GM21737 (cell line): ENCODE measurements around the gene CD6.
"Not testable (repeated sequence)": the region's sequence is repeated elsewhere in the genome, so short reads cannot be mapped to it uniquely, and the experiment has no call there.

Experiments used
- ATAC-seq: cut with Tn5 transposase; IDR thresholded peaks from one replicate; pipeline ENCODE4 v1.9.1; 2021; ENCODE audit warnings: mild to moderate bottlenecking, moderate library complexity; ENCODE audit not compliant: unreplicated experiment

Gene CD6

DNA sequence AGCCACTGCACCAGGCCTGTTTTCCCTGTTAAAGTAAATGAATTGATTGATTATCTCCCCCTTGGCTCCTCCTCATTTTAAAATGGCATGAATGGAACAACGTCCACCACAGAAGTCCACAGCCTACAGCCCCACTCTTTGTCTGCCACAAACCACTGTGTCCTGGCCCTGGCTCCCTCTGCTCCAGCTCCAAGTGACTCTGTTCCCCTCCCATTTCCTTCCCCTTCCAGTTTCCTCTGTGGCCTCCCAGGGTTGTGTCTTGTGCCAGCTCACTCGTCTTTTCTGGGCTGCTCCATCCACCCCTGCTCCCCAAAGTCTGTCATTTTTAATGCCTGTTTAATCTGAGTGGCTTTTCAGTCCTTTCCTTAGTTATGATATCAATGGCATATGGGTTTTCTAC, 78.4 kb downstream of the CD6 start:
- no peak for ATAC-seq

DNA sequence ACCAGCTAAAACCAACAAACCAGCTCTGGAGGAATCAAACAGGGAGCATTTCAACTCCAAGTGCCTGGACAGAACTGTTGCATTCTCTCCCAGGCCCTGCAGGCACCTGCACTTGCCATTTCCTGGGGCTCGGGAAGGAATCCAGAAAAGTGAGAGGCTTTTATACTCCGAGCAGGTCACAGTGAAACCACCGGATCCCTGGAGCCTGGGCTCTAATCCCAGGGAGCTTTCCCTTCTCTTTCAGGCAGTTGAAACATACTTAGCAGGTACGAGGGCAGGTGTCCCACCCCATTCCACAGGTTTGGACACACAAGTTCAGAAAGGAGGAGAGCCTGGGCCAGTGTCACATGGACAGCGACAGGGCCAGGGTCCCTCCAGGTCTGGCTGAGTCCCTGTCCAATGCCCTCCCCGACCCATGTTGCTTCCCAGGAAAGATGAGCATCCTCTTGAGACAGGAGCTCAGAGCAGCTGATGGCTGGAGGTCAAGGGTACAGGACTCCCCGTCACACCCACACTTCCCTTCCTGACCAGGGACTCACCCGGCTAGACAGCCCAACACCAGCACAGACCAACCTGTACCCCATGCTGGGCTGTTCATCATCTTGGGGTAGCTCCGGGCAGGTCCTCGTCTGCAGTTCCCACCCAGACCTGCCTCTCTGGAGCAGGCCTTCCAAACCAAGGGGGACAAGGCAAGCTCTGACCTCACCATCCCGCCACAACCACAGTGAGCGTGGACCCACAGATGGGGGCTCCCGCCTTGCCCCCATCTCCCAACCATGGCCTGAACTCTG, 80.9 kb downstream of the CD6 start:
- no peak for ATAC-seq

DNA sequence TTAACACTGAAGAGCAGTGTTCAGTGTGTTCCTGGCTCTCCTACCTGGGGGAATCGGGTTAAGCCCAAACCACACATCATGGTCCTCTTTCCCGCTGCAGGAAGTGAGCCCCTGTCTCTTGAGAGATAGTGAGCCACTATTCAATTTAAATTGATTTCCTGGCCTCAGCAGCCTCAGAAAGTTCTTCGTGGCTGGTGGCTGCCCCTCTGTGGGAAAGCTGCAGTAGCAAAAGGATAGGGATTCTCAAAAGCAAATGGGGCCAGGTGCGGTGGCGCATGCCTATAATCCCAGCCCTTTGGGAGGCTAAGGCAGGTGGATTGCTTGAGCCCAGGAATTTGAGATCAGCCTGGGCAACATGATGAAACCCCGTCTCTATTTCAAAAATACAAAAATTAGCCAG, 81.7 kb downstream of the CD6 start:
- ATAC-seq, result no peak

GRCh38 chr11:61054513-61054912, 83.0 kb downstream of the CD6 start:
- ATAC-seq, result no peak

- no peak for ATAC-seq
These were observed 83.6 kb downstream of the CD6 start for GRCh38 chr11:61054927-61055562.

GRCh38 chr11:61055776-61056175, 84.3 kb downstream of the CD6 start:
- no peak for ATAC-seq

DNA sequence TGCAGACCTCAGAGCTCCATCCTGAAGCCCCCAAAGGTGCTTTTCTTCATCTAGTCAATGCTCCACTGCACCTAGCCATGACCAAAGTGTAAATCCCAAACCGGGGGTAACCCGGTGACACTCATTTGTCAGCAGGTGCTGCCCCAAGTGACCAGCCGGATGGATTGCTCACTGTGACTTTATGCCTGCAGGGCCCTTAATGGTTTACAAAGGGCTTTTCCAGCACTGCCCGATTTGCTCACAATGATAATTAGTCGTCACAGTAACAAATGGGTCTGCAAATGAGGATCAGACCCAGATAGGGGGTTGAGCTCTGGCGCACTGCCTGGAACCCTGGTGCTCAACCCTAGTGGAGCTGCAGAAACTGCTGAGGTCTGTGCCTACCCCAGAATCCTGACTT, 85.1 kb downstream of the CD6 start:
- ATAC-seq, result no peak

DNA sequence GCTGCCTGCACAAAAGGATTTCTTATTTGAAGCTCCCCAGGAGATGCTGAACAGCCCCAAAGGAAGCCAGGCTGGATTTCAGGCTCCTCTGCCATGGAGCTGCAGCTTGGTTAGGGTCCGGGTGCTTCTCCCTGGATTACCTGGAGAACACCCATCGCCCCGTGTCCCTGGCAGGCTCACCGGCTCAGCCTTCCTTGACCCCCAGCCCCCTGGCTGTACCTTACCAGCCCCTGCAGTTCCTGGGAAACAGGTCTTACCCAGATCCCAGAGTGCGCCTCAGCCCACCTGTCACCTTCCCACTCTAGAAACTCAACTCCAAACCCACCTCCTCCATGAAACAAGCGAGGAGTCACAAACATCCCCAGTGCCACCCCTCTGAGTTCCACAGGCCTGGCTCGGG, 85.5 kb downstream of the CD6 start:
- no peak for ATAC-seq

GRCh38 chr11:61057615-61058014, 86.1 kb downstream of the CD6 start:
- ATAC-seq, result no peak

DNA sequence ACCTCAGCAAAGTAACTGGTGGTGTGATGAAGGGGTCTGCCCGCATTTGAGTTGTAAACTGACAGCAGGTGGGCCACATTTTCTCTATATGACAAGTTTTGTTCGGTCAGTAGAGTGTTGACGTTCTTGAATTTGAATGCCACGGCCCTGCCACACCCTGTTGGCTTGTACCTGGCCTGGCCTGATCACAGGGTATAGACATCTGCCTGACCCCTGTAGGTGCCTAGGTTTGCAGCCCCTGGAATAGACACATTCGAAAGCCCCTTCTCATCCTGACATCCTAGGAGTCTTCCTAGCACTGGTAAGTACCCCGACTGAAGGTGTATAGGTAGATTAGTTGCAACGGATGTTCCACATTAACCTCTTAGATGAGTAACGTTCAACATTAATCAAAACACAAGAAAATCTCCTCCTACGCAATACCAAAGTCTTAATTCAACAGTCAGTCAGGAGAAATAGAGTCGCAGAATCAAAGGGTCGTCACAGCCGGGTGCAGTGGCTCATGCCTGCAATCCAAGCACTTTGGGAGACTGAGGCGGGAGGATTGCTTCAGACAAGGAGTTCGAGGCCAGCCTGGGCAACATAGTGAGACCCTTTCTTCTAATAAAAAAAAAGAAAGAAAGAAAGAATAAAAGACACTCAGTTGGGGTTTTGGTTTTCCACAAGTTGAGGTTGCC, 87.2 kb downstream of the CD6 start:
- no peak for ATAC-seq

- no peak for ATAC-seq
These were observed 87.8 kb downstream of the CD6 start for GRCh38 chr11:61059260-61059752.

- peak; percentile 73 for ATAC-seq
These were observed 89.8 kb downstream of the CD6 start for GRCh38 chr11:61061081-61061826.

- no peak for ATAC-seq
These were observed 90.9 kb downstream of the CD6 start for GRCh38 chr11:61062181-61062930.

DNA sequence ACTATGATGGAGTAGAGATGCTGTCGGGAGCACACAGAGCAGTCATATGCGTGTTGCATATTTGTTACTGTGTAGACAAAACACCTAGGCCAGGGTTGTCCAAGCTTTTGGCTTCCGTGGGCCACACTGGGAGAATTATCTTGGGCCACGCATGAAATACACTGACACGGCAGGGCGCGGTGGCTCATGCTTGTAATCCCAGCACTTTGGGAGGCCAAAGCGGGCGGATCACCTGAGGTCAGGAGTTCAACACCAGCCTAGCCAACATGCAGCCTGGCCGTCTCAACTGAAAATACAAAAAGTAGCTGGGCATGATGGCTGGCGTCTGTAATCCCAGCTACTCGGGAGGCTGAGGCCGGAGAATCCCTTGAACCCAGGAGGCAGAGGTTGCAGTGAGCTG, 93.8 kb downstream of the CD6 start:
- not testable (repeated sequence) for ATAC-seq

- no peak for ATAC-seq
These were observed 94.6 kb downstream of the CD6 start for GRCh38 chr11:61065955-61066638.

DNA sequence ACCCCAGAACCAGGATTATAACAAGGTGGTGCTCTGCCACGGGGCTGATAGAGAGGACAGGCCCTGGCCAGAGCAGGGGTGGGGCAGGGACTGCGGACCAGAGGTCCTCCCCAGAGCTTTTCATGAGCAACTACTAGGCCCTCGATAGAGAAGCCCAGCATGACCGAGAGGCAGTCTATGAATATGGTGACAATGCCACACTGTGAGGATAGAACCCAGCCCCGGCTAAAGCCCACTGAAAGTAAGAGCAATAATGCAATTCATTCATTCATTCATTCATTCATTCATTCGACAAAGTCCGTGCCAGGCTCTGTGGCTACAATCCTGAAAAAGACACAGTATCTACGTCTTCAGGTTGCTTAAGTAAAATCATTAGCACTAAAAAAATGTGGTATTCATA, 95.2 kb downstream of the CD6 start:
- ATAC-seq, result no peak

GRCh38 chr11:61067782-61068446, 96.4 kb downstream of the CD6 start:
- ATAC-seq, result no peak

GRCh38 chr11:61068581-61068980, 97.1 kb downstream of the CD6 start:
- ATAC-seq, result no peak

DNA sequence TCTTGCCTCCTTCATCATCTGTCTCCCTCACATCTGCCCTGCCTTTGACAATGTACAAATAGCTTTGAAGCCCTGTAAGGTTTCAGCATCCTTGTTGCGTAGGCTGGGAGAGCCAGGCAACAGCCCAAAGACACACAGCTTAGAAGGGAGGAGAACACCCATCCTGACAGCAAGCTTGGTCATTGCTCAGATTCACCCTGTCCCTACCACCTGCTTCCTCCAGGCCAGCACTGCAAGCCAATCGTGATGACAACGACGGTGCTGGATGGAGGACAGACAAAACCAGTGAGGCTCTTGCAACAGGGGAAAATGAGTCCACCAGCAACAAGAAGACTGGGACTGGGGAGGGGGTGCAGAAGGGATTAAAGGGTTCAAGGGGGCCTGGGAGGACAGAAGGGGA, 97.9 kb downstream of the CD6 start:
- ATAC-seq, result no peak
